HL-60 (cell line): ENCODE measurements around the gene SLC7A10.
"Not testable (repeated sequence)": the region's sequence is repeated elsewhere in the genome, so short reads cannot be mapped to it uniquely, and the experiment has no call there.

Experiments
- CTCF ChIP-seq: IDR thresholded peaks from one replicate; pipeline ENCODE4 v1.5.1; 2011; ENCODE audit warnings: low read length, control low read depth, inconsistent platforms; ENCODE audit not compliant: insufficient read depth
- GABPA ChIP-seq: IDR thresholded peaks from 2 replicates; pipeline ENCODE4 v1.6.1; 2012; ENCODE audit warnings: low read depth
- POLR2AphosphoS5 ChIP-seq: IDR thresholded peaks from 2 replicates; pipeline ENCODE4 v1.6.1; 2012; ENCODE audit warnings: low read depth
- REST ChIP-seq: IDR thresholded peaks from 2 replicates; pipeline ENCODE4 v1.6.1; 2012; ENCODE audit warnings: low read depth; ENCODE audit not compliant: insufficient replicate concordance

- not testable (repeated sequence) for TF ChIP-seq GABPA, CTCF, REST, POLR2AphosphoS5
These were observed 34.6 kb downstream of the SLC7A10 start for GRCh38 chr19:33191092-33191491.
